AG04449 (cell line): ENCODE measurements around the gene NAA25.

Source experiments
- CTCF ChIA-PET: fragments of 350-600 bp; formaldehyde crosslinking; extraction: SDS; loops from one replicate; lab custom pipeline; 2021; ENCODE audit warnings: antibody characterized with exemption; lab: Yijun Ruan, JAX
- POLR2A ChIA-PET: fragments of 400-600, 350-600 bp; formaldehyde crosslinking; extraction: SDS; loops from one replicate; lab custom pipeline; 2020; ENCODE audit warnings: antibody characterized with exemption, inconsistent platforms; lab: Yijun Ruan, JAX
- DNase-seq: peaks from one replicate; pipeline ENCODE4 v3.0.0-alpha.2; 2010; ENCODE audit warnings: low read depth, low spot score
- H3K4me3 ChIP-seq: 2 replicates; pipeline ENCODE4 v1.5.1; 2011; ENCODE audit warnings: low read depth, mild to moderate bottlenecking, control low read depth, low read length
- TF ChIP-seq, protein P1 (sequence below): IDR thresholded peaks from one replicate; pipeline ENCODE4 v1.5.1; 2011; ENCODE audit warnings: mild to moderate bottlenecking, moderate library complexity, low read length, control low read depth, inconsistent platforms; ENCODE audit not compliant: insufficient read depth; ENCODE audit errors: missing control alignments

The NAA25 gene

DNA sequence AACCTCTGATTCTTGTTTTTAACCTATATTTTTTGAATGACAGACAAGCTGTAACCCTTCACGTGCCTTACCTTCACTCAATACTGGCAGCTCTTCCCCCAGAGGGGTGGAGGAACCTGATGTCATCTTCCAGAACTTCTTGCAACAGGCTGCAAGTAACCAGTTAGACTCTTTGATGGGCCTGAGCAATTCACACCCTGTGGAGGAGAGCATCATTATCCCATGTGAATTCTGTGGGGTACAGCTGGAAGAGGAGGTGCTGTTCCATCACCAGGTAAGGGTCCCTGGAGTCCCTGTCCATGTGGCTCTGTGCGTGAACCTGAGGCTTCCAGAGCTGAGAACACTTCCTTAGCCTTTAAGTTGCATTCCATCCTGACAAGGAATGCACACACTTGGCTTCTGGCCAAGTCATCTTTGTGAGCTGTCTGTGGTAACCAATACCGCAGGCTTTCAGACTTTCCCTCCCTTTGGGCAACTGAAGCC lies 39.5 kb upstream of the NAA25 start:
- DNase-seq, result peak; percentile 17

DNA sequence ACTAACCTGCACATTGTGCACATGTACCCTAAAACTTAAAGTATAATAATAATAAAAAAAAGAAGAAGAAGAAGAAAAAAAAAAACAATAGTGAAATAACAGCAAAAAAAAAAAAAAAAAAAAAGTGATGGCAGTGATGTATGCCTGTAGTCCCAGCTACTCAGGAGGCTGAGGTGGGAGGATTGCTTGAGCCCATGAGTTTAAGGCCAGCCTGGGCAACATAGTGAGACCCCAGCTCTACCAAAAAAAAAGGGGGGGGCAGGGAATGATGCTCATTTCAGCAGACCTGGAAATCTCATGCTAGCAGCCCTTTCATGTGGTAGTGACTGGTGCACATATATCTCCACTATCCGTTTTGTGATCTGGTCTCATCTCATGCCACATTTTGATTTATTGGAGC lies 37.5 kb upstream of the NAA25 start:
- CTCF ChIA-PET, result no interaction called here
- POLR2A ChIA-PET, result interaction anchor here (1.1 kb wide), 1 partner anchor 20 kb away, joined by 5 read pairs; the partner anchor contains the start of gene TRAFD1
- DNase-seq, result no peak
- no peak overlapping the region for H3K4me3 ChIP-seq
- TF ChIP-seq, protein P1, sequence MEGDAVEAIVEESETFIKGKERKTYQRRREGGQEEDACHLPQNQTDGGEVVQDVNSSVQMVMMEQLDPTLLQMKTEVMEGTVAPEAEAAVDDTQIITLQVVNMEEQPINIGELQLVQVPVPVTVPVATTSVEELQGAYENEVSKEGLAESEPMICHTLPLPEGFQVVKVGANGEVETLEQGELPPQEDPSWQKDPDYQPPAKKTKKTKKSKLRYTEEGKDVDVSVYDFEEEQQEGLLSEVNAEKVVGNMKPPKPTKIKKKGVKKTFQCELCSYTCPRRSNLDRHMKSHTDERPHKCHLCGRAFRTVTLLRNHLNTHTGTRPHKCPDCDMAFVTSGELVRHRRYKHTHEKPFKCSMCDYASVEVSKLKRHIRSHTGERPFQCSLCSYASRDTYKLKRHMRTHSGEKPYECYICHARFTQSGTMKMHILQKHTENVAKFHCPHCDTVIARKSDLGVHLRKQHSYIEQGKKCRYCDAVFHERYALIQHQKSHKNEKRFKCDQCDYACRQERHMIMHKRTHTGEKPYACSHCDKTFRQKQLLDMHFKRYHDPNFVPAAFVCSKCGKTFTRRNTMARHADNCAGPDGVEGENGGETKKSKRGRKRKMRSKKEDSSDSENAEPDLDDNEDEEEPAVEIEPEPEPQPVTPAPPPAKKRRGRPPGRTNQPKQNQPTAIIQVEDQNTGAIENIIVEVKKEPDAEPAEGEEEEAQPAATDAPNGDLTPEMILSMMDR, result no peak

More for the DNA sequence above, 39.5 kb upstream of the NAA25 start:
- no peak overlapping the region for H3K4me3 ChIP-seq
- POLR2A ChIA-PET, result no interaction called here
- CTCF ChIA-PET, result interaction anchor here (1.1 to 1.2 kb wide), 3 partner anchors 15 to 203 kb away, joined by 3 to 7 read pairs (median 3); no protein-coding TSS in a partner anchor
- TF ChIP-seq, protein P1, result no peak

GRCh38 chr12:112140728-112141127 lies 32.1 kb upstream of the NAA25 start:
- DNase-seq, result no peak
- ChIA-PET CTCF (no interaction called here), POLR2A (no interaction called here)
- H3K4me3 ChIP-seq, result no peak overlapping the region
- TF ChIP-seq, protein P1, result no peak

GRCh38 chr12:112134731-112135130 lies 26.1 kb upstream of the NAA25 start:
- DNase-seq, result no peak
- CTCF ChIA-PET, result no interaction called here
- TF ChIP-seq, protein P1, result no peak
- no peak overlapping the region for H3K4me3 ChIP-seq
- POLR2A ChIA-PET, result no interaction called here

DNA sequence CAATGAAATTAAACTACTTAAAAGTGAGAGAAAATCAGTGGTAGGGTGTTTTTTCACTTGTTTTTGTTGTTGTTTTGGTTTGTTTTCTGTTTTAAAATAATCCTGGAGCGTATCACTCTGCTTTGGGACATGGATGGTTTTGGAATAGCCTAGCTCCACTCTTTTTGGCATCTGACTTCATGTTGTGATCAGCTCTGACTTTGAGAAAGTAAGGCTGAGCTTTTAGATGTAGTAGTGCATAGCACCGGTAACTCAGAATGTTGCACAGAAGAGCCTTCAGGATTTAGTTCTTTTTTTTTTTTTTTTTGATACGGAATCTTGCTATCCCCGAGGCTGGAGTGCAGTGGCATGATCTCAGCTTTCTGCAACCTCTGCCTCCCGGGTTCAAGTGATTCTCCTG lies 24.8 kb upstream of the NAA25 start:
- no peak overlapping the region for H3K4me3 ChIP-seq
- TF ChIP-seq, protein P1, result no peak
- POLR2A ChIA-PET, result interaction anchor here (1.2 kb wide), 1 partner anchor 35 kb away, joined by 3 read pairs; no protein-coding TSS in a partner anchor
- no peak for DNase-seq
- CTCF ChIA-PET, result interaction anchor here (0.9 kb wide), 1 partner anchor 15 kb away, joined by 3 read pairs; no protein-coding TSS in a partner anchor

- DNase-seq, result no peak
- TF ChIP-seq, protein P1, result no peak
- CTCF ChIA-PET, result interaction anchor here (0.8 to 1.0 kb wide), 3 partner anchors 20 to 255 kb away, joined by 3 read pairs; no protein-coding TSS in a partner anchor
- POLR2A ChIA-PET, result no interaction called here
- no peak overlapping the region for H3K4me3 ChIP-seq
These were observed 23.1 kb upstream of the NAA25 start for GRCh38 chr12:112131686-112132085.
